NCI-H1105 (cell line): Measurements from ENCODE around the gene GTF3C4.
A peak's percentile ranks its signal among the peaks of the same experiment; 100 is the strongest.

Source experiments
- DNase-seq: peaks from one replicate; lab custom pipeline; 2025; lab: John Stamatoyannopoulos, UW

Gene GTF3C4

DNA sequence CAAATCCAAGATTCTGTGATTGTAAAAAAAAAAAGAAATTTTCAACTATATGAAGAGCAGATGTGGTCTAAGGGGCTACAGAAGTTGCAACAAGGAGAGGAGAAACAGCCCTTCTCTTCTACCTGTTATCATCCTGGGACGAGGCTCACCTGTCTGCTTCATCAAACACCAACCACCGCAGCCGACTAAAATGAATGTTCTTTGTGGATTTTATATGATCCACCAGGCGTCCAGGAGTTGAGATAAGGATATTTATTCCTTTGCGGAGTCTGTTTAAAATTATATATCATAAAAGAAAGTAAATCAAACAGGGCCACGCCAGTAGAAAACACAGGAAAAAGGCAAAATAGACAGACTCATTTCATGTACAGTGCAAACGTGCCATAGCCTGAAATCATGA lies 22.0 kb upstream of the GTF3C4 start:
- DNase-seq: no peak

DNA sequence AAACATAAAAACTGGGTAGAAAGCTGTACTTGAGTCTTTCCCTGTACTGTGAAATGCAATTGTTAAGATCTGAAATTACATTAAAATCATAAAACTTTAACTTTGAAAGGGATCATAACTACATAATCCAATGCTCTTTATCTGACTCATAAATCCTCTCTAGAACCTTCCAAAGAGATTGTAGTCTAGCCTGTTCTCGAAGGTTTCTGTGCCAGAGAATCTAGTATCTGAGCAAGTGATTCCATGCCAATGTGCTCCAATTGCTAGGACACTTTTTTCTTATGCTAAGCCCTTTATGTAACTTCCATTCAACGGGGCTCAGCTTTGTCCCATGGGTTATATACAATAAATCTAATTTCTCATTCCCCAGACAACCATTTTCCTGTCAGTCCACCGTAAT lies 21.6 kb upstream of the GTF3C4 start:
- DNase-seq: no peak

- peak; percentile 3 for DNase-seq
Measured at GRCh38 chr9:132651259-132651658, 19.0 kb upstream of the GTF3C4 start.

DNA sequence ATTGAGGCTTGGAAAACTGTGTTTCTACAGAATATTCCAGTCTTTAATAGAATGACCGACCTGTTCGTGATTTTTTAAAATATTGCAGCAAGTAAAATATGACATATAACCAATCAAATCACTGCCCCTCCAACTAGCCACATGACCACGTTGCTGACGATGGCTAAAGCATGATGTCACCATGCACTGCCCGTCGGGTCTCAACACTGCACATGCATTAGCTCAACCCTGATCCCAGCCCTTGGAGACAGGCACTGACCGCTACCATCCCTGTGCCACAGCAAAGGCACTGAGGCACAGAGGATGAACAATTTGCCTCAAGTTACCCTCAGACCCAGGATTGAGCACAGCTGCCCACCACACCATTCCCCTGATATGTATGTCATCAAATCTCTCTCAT lies 14.0 kb upstream of the GTF3C4 start:
- no peak for DNase-seq

GRCh38 chr9:132662152-132662945 lies 7.9 kb upstream of the GTF3C4 start:
- no peak for DNase-seq

DNA sequence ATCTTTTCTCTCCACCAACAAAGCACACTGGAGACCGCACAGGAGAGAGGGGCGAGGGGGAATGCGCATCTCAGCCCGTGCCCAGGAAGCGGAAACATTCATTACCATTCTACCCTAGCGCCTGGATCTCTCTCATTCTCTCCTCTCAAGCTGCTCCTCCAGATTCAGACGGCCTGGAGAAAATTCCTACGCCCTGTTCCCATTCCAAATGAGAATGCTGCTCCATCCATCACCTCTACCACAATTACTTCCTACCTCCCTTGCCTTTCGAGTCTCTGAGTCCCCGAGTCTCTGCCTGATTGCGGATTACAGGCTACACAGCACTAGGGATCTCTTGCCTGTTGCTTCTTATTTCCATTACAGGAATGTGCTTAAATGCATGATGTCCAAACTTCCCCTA lies 7.1 kb upstream of the GTF3C4 start:
- DNase-seq: no peak

- no peak for DNase-seq
Measured at GRCh38 chr9:132663851-132664250, 6.4 kb upstream of the GTF3C4 start.

DNA sequence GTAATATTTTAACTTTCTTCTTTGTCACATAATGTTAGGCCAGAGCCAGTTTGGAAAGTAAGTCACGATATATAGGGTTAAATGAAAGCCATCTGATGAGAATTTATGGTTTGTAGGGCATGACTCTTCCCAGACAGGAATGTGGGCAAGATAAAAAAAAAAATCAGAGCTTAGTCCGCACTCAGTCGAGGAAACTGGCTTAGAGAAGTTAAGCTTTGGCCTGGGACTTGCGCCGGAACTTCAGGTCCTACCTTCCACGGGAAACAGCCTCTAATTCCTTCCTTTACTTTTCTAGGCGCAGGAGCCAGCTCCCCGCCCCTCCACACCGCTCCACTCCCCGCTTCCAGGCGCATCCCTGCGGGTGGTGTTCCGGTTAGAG lies 956 bp upstream of the GTF3C4 start:
- peak; percentile 7 for DNase-seq

DNA sequence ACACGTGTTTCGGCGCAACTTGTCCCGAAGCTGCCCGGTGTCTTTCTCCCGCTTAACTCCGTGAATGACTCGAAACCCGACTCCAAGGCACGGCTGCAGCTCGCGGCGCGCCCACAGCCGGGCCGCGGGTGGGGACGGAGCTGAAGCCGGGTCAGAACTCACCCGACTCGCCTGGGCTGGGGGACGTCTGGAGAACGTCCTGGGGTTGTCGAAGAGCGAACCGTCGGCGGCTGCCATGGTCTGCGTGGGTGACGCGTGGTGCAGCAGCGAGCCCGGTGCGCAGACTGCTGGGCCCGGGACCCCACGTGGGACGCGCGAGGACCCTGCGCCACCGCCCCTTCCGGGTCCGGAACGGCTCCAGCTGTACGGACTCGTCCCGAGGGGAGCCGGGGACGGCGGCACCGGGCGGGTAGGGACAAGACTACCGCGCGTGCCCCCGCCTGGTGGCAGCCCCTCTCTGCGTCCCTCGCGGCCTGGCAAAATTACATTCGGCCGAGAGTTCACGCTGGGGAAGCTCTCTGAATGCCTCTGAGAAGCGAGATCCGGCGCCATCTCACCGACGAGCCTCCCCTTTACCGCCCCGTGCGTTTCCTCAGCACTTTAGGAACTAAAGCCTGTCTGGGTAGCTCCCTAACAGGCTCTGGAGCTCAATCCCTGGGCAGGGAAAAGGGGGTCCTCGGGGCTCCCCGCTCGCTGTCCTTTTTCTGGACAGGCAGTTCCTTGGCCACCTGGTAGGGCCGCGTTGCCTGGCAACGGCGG lies 387 bp upstream of the GTF3C4 start, which contains the start of gene DDX31:
TSS of gene DDX31 (minus strand) at position 286 of the 759 bp plus-strand sequence. CDS start at position 237, 49 bp downstream.
- DNase-seq: peak; percentile 66

DNA sequence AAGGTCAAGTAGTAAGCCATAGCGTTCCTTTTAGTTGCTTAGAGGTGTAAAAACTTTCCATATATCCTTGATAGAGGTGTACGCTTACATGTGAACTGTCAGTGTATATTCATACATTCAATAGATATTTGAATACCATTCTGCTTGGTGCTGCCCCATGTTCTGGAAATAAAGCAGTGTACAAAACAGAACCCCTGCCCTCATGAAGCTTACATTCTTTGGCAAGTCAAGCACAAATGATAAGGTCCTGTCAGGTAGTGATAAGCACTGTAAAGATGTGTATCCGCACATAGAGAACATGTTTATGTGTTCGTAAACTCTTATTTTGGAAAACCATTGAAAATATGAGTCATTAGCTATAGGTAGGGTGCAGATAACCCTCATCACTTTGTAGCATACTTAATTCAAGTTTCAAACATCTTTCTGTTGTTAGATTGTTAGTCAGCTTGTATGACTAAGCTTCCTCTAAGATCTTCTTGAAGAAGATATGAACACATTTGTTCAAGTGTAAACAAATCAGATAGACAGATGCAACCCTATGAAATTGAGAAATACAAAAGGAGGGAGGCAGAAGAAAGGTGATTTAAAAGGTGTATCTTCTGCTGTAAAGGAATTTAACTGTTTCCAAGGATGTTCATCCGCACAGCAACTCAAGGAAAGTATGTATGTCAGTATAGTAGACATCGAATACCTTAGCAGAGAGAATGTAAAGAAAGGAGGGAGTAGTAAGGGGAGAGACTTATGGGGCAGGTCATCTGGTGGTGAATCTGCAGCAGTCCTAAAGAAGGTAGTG lies 1.6 kb downstream of the GTF3C4 start:
- no peak for DNase-seq

GRCh38 chr9:132672413-132672690 lies 2.1 kb downstream of the GTF3C4 start:
- DNase-seq: no peak

GRCh38 chr9:132673355-132673754 lies 3.1 kb downstream of the GTF3C4 start:
- no peak for DNase-seq

DNA sequence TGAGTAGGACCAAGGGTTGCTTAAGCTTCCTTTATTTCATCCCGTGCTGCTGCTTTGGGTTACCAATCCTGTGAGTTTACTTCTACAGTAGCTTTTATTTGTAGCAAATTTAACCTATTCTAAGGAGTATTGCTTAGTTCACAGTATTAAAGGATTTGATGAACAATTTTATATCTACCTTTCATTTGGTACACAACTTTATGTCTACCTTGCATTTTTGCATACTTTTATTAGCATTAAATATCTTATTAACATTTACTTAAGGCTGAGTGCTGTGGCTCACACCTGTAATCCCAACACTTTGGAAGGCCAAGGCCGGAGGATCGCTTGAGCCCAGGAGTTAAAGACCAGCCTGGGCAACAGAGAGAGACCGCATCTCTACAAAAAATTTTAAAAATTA lies 4.2 kb downstream of the GTF3C4 start:
- no peak for DNase-seq

DNA sequence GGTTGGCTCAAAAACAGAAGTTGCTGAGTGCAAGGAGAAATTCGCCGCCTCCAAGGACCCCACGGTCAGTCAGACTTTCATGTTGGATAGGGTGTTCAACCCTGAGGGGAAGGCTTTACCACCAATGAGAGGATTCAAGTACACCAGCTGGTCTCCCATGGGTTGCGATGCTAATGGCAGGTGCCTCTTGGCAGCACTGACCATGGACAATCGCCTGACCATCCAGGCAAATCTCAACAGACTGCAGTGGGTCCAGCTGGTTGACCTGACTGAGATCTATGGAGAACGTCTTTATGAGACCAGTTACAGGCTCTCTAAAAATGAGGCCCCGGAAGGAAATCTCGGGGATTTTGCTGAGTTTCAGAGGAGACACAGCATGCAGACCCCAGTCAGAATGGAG lies 7.7 kb downstream of the GTF3C4 start:
- DNase-seq: no peak

- no peak for DNase-seq
Measured at GRCh38 chr9:132679946-132680625, 9.8 kb downstream of the GTF3C4 start.

- DNase-seq: no peak
Measured at GRCh38 chr9:132681561-132681960, 11.3 kb downstream of the GTF3C4 start.

- no peak for DNase-seq
Measured at GRCh38 chr9:132683873-132684272, 13.6 kb downstream of the GTF3C4 start.

DNA sequence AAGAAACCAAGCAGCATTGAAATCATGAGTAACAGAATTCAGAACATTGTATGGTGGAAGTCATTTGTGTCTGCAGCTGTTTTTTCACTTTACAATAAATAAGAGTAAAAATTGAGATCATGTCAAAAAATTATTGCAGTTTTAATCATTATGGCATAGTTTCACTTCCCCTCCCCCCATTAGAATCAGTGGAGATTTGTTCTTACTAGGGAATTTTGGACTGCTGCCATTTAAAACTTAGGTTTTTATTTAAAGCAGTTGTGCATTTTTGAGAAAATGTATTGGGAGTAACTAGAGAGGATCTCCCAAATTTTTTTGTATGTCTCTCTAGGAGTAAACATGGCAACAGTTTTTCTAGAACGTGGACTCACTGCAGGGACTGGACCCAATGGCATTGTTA lies 20.4 kb downstream of the GTF3C4 start:
- no peak for DNase-seq

DNA sequence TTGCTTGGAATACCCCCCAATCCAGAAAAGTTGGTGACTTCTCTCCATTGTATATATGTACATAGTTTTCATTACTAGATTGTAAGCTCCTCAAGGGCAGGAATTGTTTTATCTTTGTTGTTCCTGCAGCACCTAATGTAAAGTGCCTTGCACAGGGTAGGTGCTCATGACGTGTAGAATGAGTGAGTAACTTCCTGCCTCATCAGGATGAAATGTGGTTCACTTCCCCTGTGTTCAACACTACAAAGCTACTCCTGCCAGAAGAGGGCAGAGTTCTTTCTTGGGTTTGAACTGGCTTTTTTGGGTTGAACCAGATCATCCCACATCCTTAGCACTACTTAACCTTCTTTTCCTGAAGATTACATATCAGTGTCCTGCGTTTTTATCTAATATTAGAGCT lies 23.9 kb downstream of the GTF3C4 start:
- DNase-seq: no peak

GRCh38 chr9:132697230-132697629 lies 27.0 kb downstream of the GTF3C4 start:
- DNase-seq: no peak

GRCh38 chr9:132698989-132699388 lies 28.7 kb downstream of the GTF3C4 start:
- DNase-seq: no peak

GRCh38 chr9:132699956-132700355 lies 29.7 kb downstream of the GTF3C4 start:
- no peak for DNase-seq
